ENCODE measurements around the gene BCAR1.
"Not testable (repeated sequence)": the region's sequence is repeated elsewhere in the genome, so short reads cannot be mapped to it uniquely, and the experiment has no call there.

BCAR1 gene

GRCh38 chr16:75216127-75216526 is 35.3 kb downstream of the BCAR1 start:
- no peak overlapping the region for H3K4me3 ChIP-seq (IDR thresholded peaks at IDR 0.05; ENCODE audit: insufficient read depth, low read depth, low read length)
- no peak overlapping the region for H3K27ac ChIP-seq
- H3K9ac ChIP-seq = no peak overlapping the region
- H3K36me3 ChIP-seq (ENCODE audit: insufficient read depth) = no peaks in the 10 kb centered on the region
- no peak overlapping the region for H2AFZ ChIP-seq (ENCODE audit: low read depth)
- no peak for TF ChIP-seq CTCF (conservative IDR thresholded peaks at IDR 0.05; ENCODE audit: low read depth, low read length)
- H3K27me3 ChIP-seq (ENCODE audit: insufficient read depth, low read depth) = no peaks in the 10 kb centered on the region
- H3K4me2 ChIP-seq = no peak overlapping the region
- H3K79me2 ChIP-seq (ENCODE audit: insufficient read depth, low read depth) = no peaks in the 10 kb centered on the region
- H4K20me1 ChIP-seq (ENCODE audit: insufficient read depth) = no peaks in the 10 kb centered on the region
- H3K4me1 ChIP-seq (ENCODE audit: low read depth, poor library complexity, severe bottlenecking) = peaks cover 6% of the 10 kb centered on the region

GRCh38 chr16:75211286-75211685 is 40.1 kb downstream of the BCAR1 start:
- H2AFZ ChIP-seq (ENCODE audit: low read depth); H3K36me3 ChIP-seq (ENCODE audit: insufficient read depth); H3K27ac ChIP-seq; H3K79me2 ChIP-seq (ENCODE audit: insufficient read depth, low read depth); H3K4me2 ChIP-seq; H3K4me1 ChIP-seq (ENCODE audit: low read depth, poor library complexity, severe bottlenecking); H3K4me3 ChIP-seq (IDR thresholded peaks at IDR 0.05; ENCODE audit: insufficient read depth, low read depth, low read length); H3K9ac ChIP-seq; H4K20me1 ChIP-seq (ENCODE audit: insufficient read depth); H3K27me3 ChIP-seq (ENCODE audit: insufficient read depth, low read depth): not testable (repeated sequence)

GRCh38 chr16:75209944-75210343 is 41.5 kb downstream of the BCAR1 start:
- no peak overlapping the region for H3K4me3 ChIP-seq (IDR thresholded peaks at IDR 0.05; ENCODE audit: insufficient read depth, low read depth, low read length)
- H3K4me2 ChIP-seq = no peak overlapping the region
- no peak for TF ChIP-seq CTCF (conservative IDR thresholded peaks at IDR 0.05; ENCODE audit: low read depth, low read length)
- H3K27me3 ChIP-seq (ENCODE audit: insufficient read depth, low read depth) = no peaks in the 10 kb centered on the region
- no peak overlapping the region for H3K27ac ChIP-seq
- no peak overlapping the region for H3K9ac ChIP-seq
- H3K4me1 ChIP-seq (ENCODE audit: low read depth, poor library complexity, severe bottlenecking) = no peaks in the 10 kb centered on the region
- H4K20me1 ChIP-seq (ENCODE audit: insufficient read depth) = no peaks in the 10 kb centered on the region
- no peaks in the 10 kb centered on the region for H3K79me2 ChIP-seq (ENCODE audit: insufficient read depth, low read depth)
- no peaks in the 10 kb centered on the region for H3K36me3 ChIP-seq (ENCODE audit: insufficient read depth)
- H2AFZ ChIP-seq (ENCODE audit: low read depth) = no peak overlapping the region

GRCh38 chr16:75209514-75209913 is 41.9 kb downstream of the BCAR1 start:
- H3K79me2 ChIP-seq (ENCODE audit: insufficient read depth, low read depth); H3K27ac ChIP-seq; H3K9ac ChIP-seq; H3K4me2 ChIP-seq; H3K27me3 ChIP-seq (ENCODE audit: insufficient read depth, low read depth); H3K4me3 ChIP-seq (IDR thresholded peaks at IDR 0.05; ENCODE audit: insufficient read depth, low read depth, low read length); H3K4me1 ChIP-seq (ENCODE audit: low read depth, poor library complexity, severe bottlenecking); H3K36me3 ChIP-seq (ENCODE audit: insufficient read depth); H4K20me1 ChIP-seq (ENCODE audit: insufficient read depth); H2AFZ ChIP-seq (ENCODE audit: low read depth): not testable (repeated sequence)

GRCh38 chr16:75208861-75209505 is 42.4 kb downstream of the BCAR1 start:
- H3K79me2 ChIP-seq (ENCODE audit: insufficient read depth, low read depth) = no peaks in the 10 kb centered on the region
- H3K4me3 ChIP-seq (IDR thresholded peaks at IDR 0.05; ENCODE audit: insufficient read depth, low read depth, low read length) = no peak overlapping the region
- H3K27me3 ChIP-seq (ENCODE audit: insufficient read depth, low read depth) = no peaks in the 10 kb centered on the region
- no peak overlapping the region for H3K27ac ChIP-seq
- H3K36me3 ChIP-seq (ENCODE audit: insufficient read depth) = no peaks in the 10 kb centered on the region
- H3K4me2 ChIP-seq = no peak overlapping the region
- no peak for TF ChIP-seq CTCF (conservative IDR thresholded peaks at IDR 0.05; ENCODE audit: low read depth, low read length)
- H3K4me1 ChIP-seq (ENCODE audit: low read depth, poor library complexity, severe bottlenecking) = no peaks in the 10 kb centered on the region
- no peak overlapping the region for H2AFZ ChIP-seq (ENCODE audit: low read depth)
- no peaks in the 10 kb centered on the region for H4K20me1 ChIP-seq (ENCODE audit: insufficient read depth)
- no peak overlapping the region for H3K9ac ChIP-seq

Data from KMS-11 (cell line).